Natural killer cell (primary cell): ENCODE data around the gene SETMAR. TPM values are rescaled to one million over a fixed set of nuclear protein-coding genes. Genes with fewer than 3 reads are reported as not detected.

ENCODE experiments used
- ATAC-seq, 3 donors: fragments of 150-1000 bp in 2 of 3; fragments of 200-7000 bp in 1 of 3; cut with Tn5 transposase; 1 replicate in 1 of 3; 2 replicates in 2 of 3; pipeline ENCODE4 v1.10.0; 2021; ENCODE audit warnings: mild to moderate bottlenecking in 2 of 3, moderate library complexity in 2 of 3
- DNase-seq, 2 donors: peaks; one replicate each; pipeline versions ENCODE4 v3.0.0 to v3.0.0-alpha.2; 2013 to 2021; ENCODE audit warnings: mixed read lengths in 1 of 2
- H3K27ac ChIP-seq: one replicate; pipeline ENCODE4 v1.5.1; 2013; ENCODE audit warnings: mild to moderate bottlenecking, low read length
- H3K27me3 ChIP-seq: one replicate; pipeline ENCODE4 v1.6.1; 2013; ENCODE audit warnings: low read length; ENCODE audit not compliant: control insufficient read depth, insufficient read depth
- H3K36me3 ChIP-seq: one replicate; pipeline ENCODE4 v1.6.1; 2013; ENCODE audit warnings: low read length; ENCODE audit not compliant: control insufficient read depth, insufficient read depth
- H3K4me1 ChIP-seq: one replicate; pipeline ENCODE4 v1.6.1; 2013; ENCODE audit warnings: low read length; ENCODE audit not compliant: control insufficient read depth, insufficient read depth
- H3K4me3 ChIP-seq: one replicate; pipeline ENCODE4 v1.5.1; 2013; ENCODE audit warnings: low read length
- H3K9me3 ChIP-seq: one replicate; pipeline ENCODE4 v1.6.1; 2013; ENCODE audit warnings: low read length; ENCODE audit not compliant: control insufficient read depth, insufficient read depth
- H3K27ac Mint-ChIP-seq, 2 donors: one replicate each; pipeline ENCODE4 v1.8.0; 2022; ENCODE audit warnings: mild to moderate bottlenecking in 2 of 2, mixed read lengths in 2 of 2, moderate library complexity in 1 of 2
- H3K27me3 Mint-ChIP-seq, 2 donors: one replicate each; pipeline ENCODE4 v1.8.0; 2022; ENCODE audit warnings: low read depth in 2 of 2, mixed read lengths in 2 of 2
- H3K36me3 Mint-ChIP-seq: one replicate; pipeline ENCODE4 v1.8.0; 2022; ENCODE audit warnings: mixed read lengths
- H3K4me1 Mint-ChIP-seq, 2 donors: one replicate each; pipeline ENCODE4 v1.8.0; 2022; ENCODE audit warnings: mixed read lengths in 2 of 2
- H3K4me3 Mint-ChIP-seq: one replicate; pipeline ENCODE4 v1.8.0; 2022; ENCODE audit warnings: mild to moderate bottlenecking, moderate library complexity, mixed read lengths
- H3K9me3 Mint-ChIP-seq, 2 donors: one replicate each; pipeline ENCODE4 v1.8.0; 2022; ENCODE audit warnings: mixed read lengths in 2 of 2
- WGBS: methylation state at CpG from one replicate; pipeline ENCODE4 v1.1.7; 2013; ENCODE audit warnings: missing lambda C conversion rate; ENCODE audit not compliant: insufficient coverage; 5-methylcytosine and 5-hydroxymethylcytosine counted together
- intact Hi-C: fragments of 100-400 bp; cut with micrococcal nuclease; formaldehyde crosslinking; loops from one replicate; pipeline ENCODE4 v1.14.2; 2022
- total RNA-seq, 4 donors: library from RNA; stranded (reverse); fragments of 120-200 nt in 1 of 4; gene quantifications; one replicate each; pipeline versions ENCODE4 v1.2.3 to v1.2.4, GENCODE V29; 2013 to 2022
- TF ChIP-seq, protein P1 (sequence below): fragments of 200-600 bp; IDR thresholded peaks from one replicate; pipeline ENCODE4 v1.8.0; 2022; ENCODE audit warnings: antibody characterized with exemption

Gene SETMAR
- total RNA-seq, 3 donors from 2014 or later (not counting 1 experiment from before 2014, with no cell fraction given): 4.8 to 9.3 (median 6.4) TPM

DNA sequence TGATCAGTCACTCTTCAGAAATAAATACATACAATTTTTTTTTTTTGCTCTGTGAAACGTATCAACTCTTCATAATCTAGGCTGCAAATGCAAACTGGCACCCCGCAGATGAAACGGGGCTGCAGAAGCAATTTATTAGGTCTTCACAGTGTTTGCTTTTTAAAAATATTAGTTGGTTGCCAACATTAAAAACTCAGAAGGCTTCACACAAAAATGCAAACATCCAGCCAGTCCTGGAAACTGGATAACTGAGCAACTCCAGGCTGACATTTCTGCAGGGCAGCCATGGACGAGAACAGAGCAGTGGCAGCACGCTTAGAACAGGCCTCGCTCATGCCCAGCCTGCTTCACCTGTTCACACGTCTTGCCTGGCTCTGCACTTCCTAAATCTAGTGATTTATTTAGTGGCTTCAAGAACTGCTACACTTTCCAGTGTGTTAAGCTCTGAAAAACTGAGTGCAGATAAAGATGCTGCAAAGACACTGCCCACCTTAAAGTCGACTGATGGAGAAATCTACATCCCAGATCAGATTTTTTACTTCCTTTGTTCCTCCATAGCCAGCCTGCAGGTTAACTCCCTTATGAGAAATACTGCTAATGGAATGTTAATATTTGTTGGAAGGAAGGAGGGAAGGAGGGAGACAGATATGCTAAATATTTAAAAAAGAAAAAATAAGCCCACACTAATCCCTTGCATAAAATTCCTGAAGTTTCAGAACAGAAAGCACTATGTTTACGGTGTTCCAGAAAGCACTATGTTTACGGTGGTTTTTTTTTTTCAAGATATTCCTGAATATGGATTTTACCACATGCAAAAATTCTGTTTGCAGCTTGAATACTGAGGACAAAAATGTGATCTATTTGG is 53.6 kb downstream of the SETMAR start:
- no peak for ATAC-seq
- no peaks in the 10 kb centered on the region for H3K36me3 Mint-ChIP-seq
- Histone ChIP-seq H3K9me3 (no peaks in the 10 kb centered on the region), H3K27me3 (no peaks in the 10 kb centered on the region), H3K4me1 (peaks cover 2% of the 10 kb centered on the region), H3K36me3 (peaks cover 1% of the 10 kb centered on the region), H3K4me3 (no peak overlapping the region), H3K27ac (no peak overlapping the region)
- no peak overlapping the region for H3K4me3 Mint-ChIP-seq
- 96% methylated on average over 10 of the region's 10 CpGs for WGBS
- intact Hi-C loops: loop anchor here (10.0 kb wide), 1 partner anchor 628 kb away; no protein-coding TSS in a partner anchor
- TF ChIP-seq, protein P1, sequence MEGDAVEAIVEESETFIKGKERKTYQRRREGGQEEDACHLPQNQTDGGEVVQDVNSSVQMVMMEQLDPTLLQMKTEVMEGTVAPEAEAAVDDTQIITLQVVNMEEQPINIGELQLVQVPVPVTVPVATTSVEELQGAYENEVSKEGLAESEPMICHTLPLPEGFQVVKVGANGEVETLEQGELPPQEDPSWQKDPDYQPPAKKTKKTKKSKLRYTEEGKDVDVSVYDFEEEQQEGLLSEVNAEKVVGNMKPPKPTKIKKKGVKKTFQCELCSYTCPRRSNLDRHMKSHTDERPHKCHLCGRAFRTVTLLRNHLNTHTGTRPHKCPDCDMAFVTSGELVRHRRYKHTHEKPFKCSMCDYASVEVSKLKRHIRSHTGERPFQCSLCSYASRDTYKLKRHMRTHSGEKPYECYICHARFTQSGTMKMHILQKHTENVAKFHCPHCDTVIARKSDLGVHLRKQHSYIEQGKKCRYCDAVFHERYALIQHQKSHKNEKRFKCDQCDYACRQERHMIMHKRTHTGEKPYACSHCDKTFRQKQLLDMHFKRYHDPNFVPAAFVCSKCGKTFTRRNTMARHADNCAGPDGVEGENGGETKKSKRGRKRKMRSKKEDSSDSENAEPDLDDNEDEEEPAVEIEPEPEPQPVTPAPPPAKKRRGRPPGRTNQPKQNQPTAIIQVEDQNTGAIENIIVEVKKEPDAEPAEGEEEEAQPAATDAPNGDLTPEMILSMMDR: no peak
- no peak for DNase-seq
- peaks cover 8 to 12% of the 10 kb centered on the region in 2 donors for H3K4me1 Mint-ChIP-seq
- no peaks in the 10 kb centered on the region for H3K27me3 Mint-ChIP-seq
- peak overlapping the region in 1 of 2 donors; percentile 25 for H3K27ac Mint-ChIP-seq
- H3K9me3 Mint-ChIP-seq: no peaks in the 10 kb centered on the region

DNA sequence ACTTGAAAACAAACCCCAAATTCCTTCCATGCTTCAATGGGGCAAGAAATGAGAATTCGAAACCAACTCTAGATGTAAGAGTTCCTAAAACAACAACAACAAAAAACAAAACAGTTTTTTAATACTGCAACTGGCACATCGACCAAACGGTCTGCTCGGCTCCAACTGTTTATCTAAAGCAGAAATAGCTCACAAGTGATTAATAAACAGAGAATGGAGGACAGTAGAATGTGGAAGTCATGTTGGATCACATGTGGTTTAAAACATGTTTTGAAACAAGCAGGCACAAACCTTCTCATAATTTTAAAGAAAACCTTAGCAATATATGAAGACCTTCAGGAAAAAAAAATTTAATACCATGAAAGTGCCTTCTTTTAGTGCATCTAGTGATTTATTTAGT is 55.1 kb downstream of the SETMAR start:
- 100% methylated on average over 4 of the region's 4 CpGs for WGBS
- Mint-ChIP-seq H3K36me3 (no peaks in the 10 kb centered on the region), H3K4me3 (no peak overlapping the region), H3K9me3 (no peaks in the 10 kb centered on the region), H3K27ac (peak overlapping the region in 1 of 2 donors; percentile 5), H3K27me3 (no peaks in the 10 kb centered on the region), H3K4me1 (no peaks in the 10 kb centered on the region)
- H3K36me3 ChIP-seq: peaks cover 4% of the 10 kb centered on the region
- H3K27me3 ChIP-seq: no peaks in the 10 kb centered on the region
- ATAC-seq: no peak
- TF ChIP-seq, protein P1: no peak
- DNase-seq: no peak
- intact Hi-C loops: loop anchor here (10.0 kb wide), 1 partner anchor 627 kb away; no protein-coding TSS in a partner anchor
- H3K27ac ChIP-seq: no peak overlapping the region
- no peak overlapping the region for H3K4me3 ChIP-seq
- no peaks in the 10 kb centered on the region for H3K4me1 ChIP-seq
- H3K9me3 ChIP-seq: no peaks in the 10 kb centered on the region

DNA sequence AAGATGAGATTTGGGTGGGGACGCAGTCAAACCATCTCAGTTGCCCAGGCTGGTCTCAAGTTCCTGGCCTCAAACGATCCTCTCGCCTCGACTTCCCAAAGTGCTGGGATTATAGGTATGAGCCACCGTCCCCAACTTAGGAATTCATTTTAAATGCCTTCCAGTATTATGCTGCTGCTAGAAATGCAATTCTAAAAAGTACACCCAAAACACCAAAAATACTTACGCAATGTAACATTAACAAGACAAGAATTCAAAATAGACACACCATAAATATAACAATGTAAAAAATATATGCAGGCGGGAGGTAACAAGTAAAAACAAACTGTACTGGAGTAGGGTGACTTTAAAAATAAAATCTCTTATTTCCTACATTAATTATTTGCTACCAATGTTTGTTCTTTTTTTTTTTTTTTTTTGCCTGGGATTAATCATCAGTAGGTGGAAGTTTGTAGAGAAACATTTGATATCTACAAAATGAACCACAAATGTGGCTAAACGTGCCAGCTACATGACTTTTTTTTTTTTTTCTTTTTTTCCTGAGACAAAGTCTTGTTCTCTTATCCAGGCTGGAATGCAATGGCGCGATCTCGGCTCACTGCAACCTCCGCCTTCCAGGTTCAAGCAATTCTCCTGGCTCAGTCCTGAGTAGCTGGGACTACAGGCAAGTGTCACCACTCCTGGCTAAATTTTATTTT is 56.8 kb downstream of the SETMAR start:
- Mint-ChIP-seq H3K4me3 (no peak overlapping the region), H3K27ac (no peak overlapping the region)

More for the DNA sequence above, 56.8 kb downstream of the SETMAR start:
- DNase-seq (no peak), ATAC-seq (no peak)
- Histone ChIP-seq H3K9me3 (no peaks in the 10 kb centered on the region), H3K4me3 (no peak overlapping the region), H3K27ac (no peak overlapping the region), H3K4me1 (no peaks in the 10 kb centered on the region), H3K36me3 (peaks cover 4% of the 10 kb centered on the region), H3K27me3 (no peaks in the 10 kb centered on the region)
- H3K4me1 Mint-ChIP-seq: no peaks in the 10 kb centered on the region
- TF ChIP-seq, protein P1: no peak
- H3K27me3 Mint-ChIP-seq: no peaks in the 10 kb centered on the region
- WGBS: 98% methylated on average over 10 of the region's 12 CpGs
- intact Hi-C loops: loop anchor here (10.0 kb wide), 1 partner anchor 625 kb away; no protein-coding TSS in a partner anchor
- no peaks in the 10 kb centered on the region for H3K36me3 Mint-ChIP-seq
- no peaks in the 10 kb centered on the region for H3K9me3 Mint-ChIP-seq
